Measurements from ENCODE around the gene EIF2B2.

DNA sequence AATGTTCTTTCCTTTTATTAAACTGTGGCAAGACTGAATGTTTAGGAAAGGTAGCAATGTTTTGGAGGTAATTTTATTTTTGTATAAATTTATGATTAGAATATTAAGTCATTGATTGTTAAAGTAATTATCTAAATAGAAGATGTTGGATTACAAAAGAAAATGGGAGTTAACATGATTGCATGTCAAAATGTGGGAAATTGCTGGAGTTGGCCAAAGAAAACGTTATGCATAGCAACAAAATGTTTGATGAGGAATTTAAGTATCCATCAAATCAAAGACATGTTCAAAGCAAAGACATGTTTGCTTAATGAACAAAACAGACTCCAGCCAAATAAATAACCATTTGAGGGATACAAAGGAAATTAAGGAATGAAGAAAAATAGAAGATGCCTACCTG is 51.7 kb downstream of the EIF2B2 start:
- TF ChIP-seq, protein P1, sequence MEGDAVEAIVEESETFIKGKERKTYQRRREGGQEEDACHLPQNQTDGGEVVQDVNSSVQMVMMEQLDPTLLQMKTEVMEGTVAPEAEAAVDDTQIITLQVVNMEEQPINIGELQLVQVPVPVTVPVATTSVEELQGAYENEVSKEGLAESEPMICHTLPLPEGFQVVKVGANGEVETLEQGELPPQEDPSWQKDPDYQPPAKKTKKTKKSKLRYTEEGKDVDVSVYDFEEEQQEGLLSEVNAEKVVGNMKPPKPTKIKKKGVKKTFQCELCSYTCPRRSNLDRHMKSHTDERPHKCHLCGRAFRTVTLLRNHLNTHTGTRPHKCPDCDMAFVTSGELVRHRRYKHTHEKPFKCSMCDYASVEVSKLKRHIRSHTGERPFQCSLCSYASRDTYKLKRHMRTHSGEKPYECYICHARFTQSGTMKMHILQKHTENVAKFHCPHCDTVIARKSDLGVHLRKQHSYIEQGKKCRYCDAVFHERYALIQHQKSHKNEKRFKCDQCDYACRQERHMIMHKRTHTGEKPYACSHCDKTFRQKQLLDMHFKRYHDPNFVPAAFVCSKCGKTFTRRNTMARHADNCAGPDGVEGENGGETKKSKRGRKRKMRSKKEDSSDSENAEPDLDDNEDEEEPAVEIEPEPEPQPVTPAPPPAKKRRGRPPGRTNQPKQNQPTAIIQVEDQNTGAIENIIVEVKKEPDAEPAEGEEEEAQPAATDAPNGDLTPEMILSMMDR (IDR thresholded peaks at IDR 0.05): no peak
- no peak for TF ChIP-seq ZFX (IDR thresholded peaks at IDR 0.05; ENCODE audit: borderline replicate concordance)

All from 22Rv1 (cell line).